ENCODE data around the gene RAB5A. TPM values are rescaled to one million over a fixed set of nuclear protein-coding genes. Genes with fewer than 3 reads are reported as not detected.
"Not testable (repeated sequence)": the region's sequence is repeated elsewhere in the genome, so short reads cannot be mapped to it uniquely, and the experiment has no call there.

RAB5A gene
- total and polyA plus RNA-seq, 2 experiments from 2014 or later = 78.9 to 94.9 TPM

DNA sequence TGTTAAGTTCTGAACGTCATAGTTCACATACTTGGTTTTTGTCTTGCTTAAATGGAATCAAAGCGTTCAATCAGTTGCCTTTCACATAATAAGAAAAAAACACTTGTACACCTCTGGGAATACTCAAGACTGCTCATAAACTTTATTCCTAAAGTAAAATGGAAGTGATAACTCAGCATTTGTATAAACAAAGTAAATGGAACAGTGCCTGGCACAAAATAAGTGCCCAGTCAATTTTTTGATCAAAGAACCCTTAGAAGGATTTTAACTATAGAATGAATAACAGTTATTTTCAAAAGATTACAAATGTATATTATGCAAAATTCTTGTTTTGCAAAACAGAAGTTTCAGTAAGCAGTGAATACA, 1.3 kb downstream of the RAB5A start:
- no peaks in the 10 kb centered on the region for H3K9me3 ChIP-seq (ENCODE audit: low read depth)
- in situ Hi-C loops (cut with MboI) = no loop called here
- peak overlapping the region; percentile 85 for H3K4me3 ChIP-seq
- peaks cover 30% of the 10 kb centered on the region for H3K4me1 ChIP-seq (ENCODE audit: insufficient read depth)
- peak overlapping the region; percentile 96 for H3K9ac ChIP-seq
- peak overlapping the region; percentile 93 for H3K4me2 ChIP-seq (ENCODE audit: unreplicated experiment)
- H3K36me3 ChIP-seq (ENCODE audit: low read depth) = peaks cover 5% of the 10 kb centered on the region; the same call in 1 of the 2 replicates
- peaks cover 14% of the 10 kb centered on the region; the same call in 1 of the 2 replicates for H3F3A ChIP-seq (ENCODE audit: insufficient read depth)
- H2AFZ ChIP-seq = no peak overlapping the region
- TF ChIP-seq EZH2 (IDR thresholded peaks at IDR 0.05; ENCODE audit: insufficient read depth, poor library complexity, severe bottlenecking) (no peak), EZH2phosphoT487 (IDR thresholded peaks at IDR 0.05; ENCODE audit: insufficient read depth, low read depth) (no peak)
- no peak for DNase-seq
- H4K20me1 ChIP-seq (ENCODE audit: insufficient read depth) = peaks cover 9% of the 10 kb centered on the region; the same call in 1 of the 2 replicates
- H3K9me2 ChIP-seq (ENCODE audit: insufficient read depth) = no peaks in the 10 kb centered on the region
- peaks cover 59% of the 10 kb centered on the region for H3K79me2 ChIP-seq (ENCODE audit: insufficient read depth)
- WGBS, 2 experiments (ENCODE audit: low coverage in 1 of 2, low lambda C conversion rate in 2 of 2, missing lambda C conversion rate in 2 of 2) = 0 to 3% methylated on average over 2 of the region's 2 CpGs
- H3K27me3 ChIP-seq (replicated peaks; ENCODE audit: insufficient read depth) = no peaks in the 10 kb centered on the region
- H3K27ac ChIP-seq = peak overlapping the region; percentile 91

DNA sequence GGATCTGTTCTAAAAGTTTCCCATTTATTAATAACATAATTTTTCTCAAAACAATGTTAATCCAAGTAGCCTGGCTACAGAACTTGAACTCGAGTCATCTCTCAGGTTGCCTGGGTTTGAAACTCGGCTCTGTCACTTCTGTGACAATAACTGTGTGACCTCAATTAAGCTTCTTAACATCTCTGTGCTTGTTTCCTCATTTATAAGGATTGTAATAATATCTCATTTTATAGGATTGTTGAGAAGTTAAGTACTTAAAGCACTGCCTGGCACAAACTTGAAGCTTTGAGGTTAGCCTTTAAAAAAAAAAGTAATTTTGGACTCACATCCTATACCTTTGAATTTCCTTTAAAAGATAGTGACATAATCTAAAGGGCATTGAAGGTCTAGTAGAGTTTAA, 3.4 kb downstream of the RAB5A start:
- Histone ChIP-seq H3K4me2 (ENCODE audit: unreplicated experiment) (peak overlapping the region; percentile 93), H3K4me1 (ENCODE audit: insufficient read depth) (peaks cover 23% of the 10 kb centered on the region), H3K27ac (no peak overlapping the region), H3K79me2 (ENCODE audit: insufficient read depth) (peaks cover 80% of the 10 kb centered on the region), H3K9me2 (ENCODE audit: insufficient read depth) (no peaks in the 10 kb centered on the region), H3K9me3 (ENCODE audit: low read depth) (no peaks in the 10 kb centered on the region), H3K4me3 (peak overlapping the region; percentile 85), H3K9ac (peak overlapping the region; percentile 96; the same call in 1 of the 2 replicates), H3F3A (ENCODE audit: insufficient read depth) (peaks cover 14% of the 10 kb centered on the region), H2AFZ (no peak overlapping the region), H3K27me3 (replicated peaks; ENCODE audit: insufficient read depth) (no peaks in the 10 kb centered on the region), H3K36me3 (ENCODE audit: low read depth) (peaks cover 22% of the 10 kb centered on the region), H4K20me1 (ENCODE audit: insufficient read depth) (peaks cover 9% of the 10 kb centered on the region; the same call in 1 of the 2 replicates)
- in situ Hi-C loops (cut with MboI) = no loop called here
- no peak for DNase-seq
- TF ChIP-seq EZH2 (IDR thresholded peaks at IDR 0.05; ENCODE audit: insufficient read depth, poor library complexity, severe bottlenecking) (no peak), EZH2phosphoT487 (IDR thresholded peaks at IDR 0.05; ENCODE audit: insufficient read depth, low read depth) (no peak)
- WGBS, 2 experiments (ENCODE audit: low coverage in 1 of 2, low lambda C conversion rate in 2 of 2, missing lambda C conversion rate in 2 of 2) = 30 to 34% methylated on average over 2 of the region's 2 CpGs

DNA sequence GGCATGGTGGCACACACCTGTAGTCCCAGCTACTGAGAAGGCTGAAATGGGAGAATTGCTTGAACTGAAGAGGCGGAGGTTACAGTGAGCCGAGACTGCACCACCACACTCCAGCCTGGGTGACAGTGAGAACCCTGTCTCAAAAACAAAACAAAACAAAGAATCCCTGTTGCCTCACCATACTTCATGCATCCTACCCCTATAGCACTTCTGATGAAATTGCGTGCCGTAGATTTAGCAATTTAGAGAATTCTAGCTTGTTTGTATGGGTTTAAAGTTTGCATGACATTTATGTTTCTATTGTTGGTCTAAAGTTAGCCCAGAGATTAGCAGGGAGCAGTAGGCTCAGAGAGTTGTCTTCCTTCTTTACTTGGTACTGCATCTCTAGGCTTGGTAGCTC, 7.8 kb downstream of the RAB5A start:
- WGBS, 2 experiments (ENCODE audit: low coverage in 1 of 2, low lambda C conversion rate in 2 of 2, missing lambda C conversion rate in 2 of 2) = 98% methylated on average over 4 of the region's 4 CpGs
- Histone ChIP-seq H3K9me3 (ENCODE audit: low read depth) (no peaks in the 10 kb centered on the region), H4K20me1 (ENCODE audit: insufficient read depth) (peaks cover 5% of the 10 kb centered on the region; the same call in 1 of the 2 replicates)

DNA sequence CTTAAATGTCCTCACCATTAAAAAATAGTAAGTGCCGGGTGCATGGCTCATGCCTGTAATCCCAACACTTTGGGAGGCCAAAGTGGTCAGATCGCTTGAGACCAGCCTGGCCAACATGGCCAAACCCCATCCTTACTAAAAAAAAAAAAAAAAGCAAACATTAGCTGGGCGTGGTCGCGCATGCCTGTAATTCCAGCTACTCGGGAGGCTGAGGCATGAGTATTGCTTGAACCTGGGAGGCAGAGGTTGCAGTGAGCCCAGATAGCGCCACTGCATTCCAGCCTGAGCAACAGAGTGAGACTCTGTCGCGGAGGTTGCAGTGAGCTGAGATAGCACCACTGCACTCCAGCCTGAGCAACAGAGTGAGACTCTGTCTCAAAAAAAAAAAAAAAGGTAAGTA, 10.5 kb downstream of the RAB5A start:
- H3K9me2 ChIP-seq (ENCODE audit: insufficient read depth); H3K9ac ChIP-seq; H3K27me3 ChIP-seq (replicated peaks; ENCODE audit: insufficient read depth); H3F3A ChIP-seq (ENCODE audit: insufficient read depth); H3K27ac ChIP-seq; DNase-seq; in situ Hi-C loops (cut with MboI); H3K4me3 ChIP-seq; H3K9me3 ChIP-seq (ENCODE audit: low read depth); H3K4me1 ChIP-seq (ENCODE audit: insufficient read depth); H3K4me2 ChIP-seq (ENCODE audit: unreplicated experiment); H2AFZ ChIP-seq; H4K20me1 ChIP-seq (ENCODE audit: insufficient read depth): not testable (repeated sequence)
- Histone ChIP-seq H3K79me2 (ENCODE audit: insufficient read depth) (peaks cover 100% of the 10 kb centered on the region), H3K36me3 (ENCODE audit: low read depth) (peaks cover 28% of the 10 kb centered on the region)
- 91% methylated on average over 9 of the region's 9 CpGs for WGBS, 2 experiments (ENCODE audit: low coverage in 1 of 2, low lambda C conversion rate in 2 of 2, missing lambda C conversion rate in 2 of 2)

More for the DNA sequence above, 7.8 kb downstream of the RAB5A start:
- no peak for DNase-seq
- H3K4me2 ChIP-seq (ENCODE audit: unreplicated experiment) = no peak overlapping the region
- no peaks in the 10 kb centered on the region; the same call in 1 of the 2 replicates for H3F3A ChIP-seq (ENCODE audit: insufficient read depth)
- TF ChIP-seq EZH2phosphoT487 (IDR thresholded peaks at IDR 0.05; ENCODE audit: insufficient read depth, low read depth) = no peak
- no peak for TF ChIP-seq EZH2 (IDR thresholded peaks at IDR 0.05; ENCODE audit: insufficient read depth, poor library complexity, severe bottlenecking)
- no peak overlapping the region for H3K9ac ChIP-seq
- no peak overlapping the region for H3K4me3 ChIP-seq
- H3K36me3 ChIP-seq (ENCODE audit: low read depth) = peaks cover 33% of the 10 kb centered on the region
- H3K27me3 ChIP-seq (replicated peaks; ENCODE audit: insufficient read depth) = no peaks in the 10 kb centered on the region
- no peaks in the 10 kb centered on the region for H3K9me2 ChIP-seq (ENCODE audit: insufficient read depth)
- H3K27ac ChIP-seq = no peak overlapping the region
- H3K4me1 ChIP-seq (ENCODE audit: insufficient read depth) = peaks cover 4% of the 10 kb centered on the region
- H2AFZ ChIP-seq = no peak overlapping the region
- H3K79me2 ChIP-seq (ENCODE audit: insufficient read depth) = peaks cover 100% of the 10 kb centered on the region
- in situ Hi-C loops (cut with MboI) = no loop called here

DNA sequence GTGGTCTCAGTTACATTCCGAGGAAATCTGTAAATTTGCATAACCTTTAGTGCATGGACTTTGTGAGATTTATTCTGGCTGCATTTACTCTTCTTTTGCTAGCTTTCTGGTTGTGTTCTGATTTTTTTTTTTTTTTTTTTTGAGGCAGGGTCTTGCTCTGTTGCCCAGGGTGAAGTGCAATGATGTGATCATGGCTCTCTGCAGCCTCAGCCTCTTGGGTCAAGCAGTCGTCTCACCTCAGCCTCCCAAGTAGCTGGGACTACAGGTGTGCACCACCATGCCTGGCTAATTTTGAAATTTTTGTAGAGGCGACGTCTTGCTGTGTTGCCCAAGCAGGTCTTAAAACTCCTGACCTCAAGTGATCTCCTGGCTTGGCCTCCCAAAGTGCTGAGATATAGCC, 12.6 kb downstream of the RAB5A start:
- in situ Hi-C loops (cut with MboI) = no loop called here
- no peak for TF ChIP-seq EZH2 (IDR thresholded peaks at IDR 0.05; ENCODE audit: insufficient read depth, poor library complexity, severe bottlenecking)
- TF ChIP-seq EZH2phosphoT487 (IDR thresholded peaks at IDR 0.05; ENCODE audit: insufficient read depth, low read depth) = no peak
- H4K20me1 ChIP-seq (ENCODE audit: insufficient read depth) = peaks cover 3% of the 10 kb centered on the region; the same call in 1 of the 2 replicates

More for the DNA sequence above, 12.6 kb downstream of the RAB5A start:
- Histone ChIP-seq H3K4me2 (ENCODE audit: unreplicated experiment) (no peak overlapping the region), H3K27ac (no peak overlapping the region), H3K36me3 (ENCODE audit: low read depth) (peaks cover 22% of the 10 kb centered on the region), H3K9me2 (ENCODE audit: insufficient read depth) (no peaks in the 10 kb centered on the region), H3F3A (ENCODE audit: insufficient read depth) (no peaks in the 10 kb centered on the region; the same call in 1 of the 2 replicates), H2AFZ (no peak overlapping the region), H3K79me2 (ENCODE audit: insufficient read depth) (peaks cover 100% of the 10 kb centered on the region), H3K9me3 (ENCODE audit: low read depth) (no peaks in the 10 kb centered on the region), H3K4me1 (ENCODE audit: insufficient read depth) (no peaks in the 10 kb centered on the region), H3K9ac (no peak overlapping the region), H3K4me3 (no peak overlapping the region), H3K27me3 (replicated peaks; ENCODE audit: insufficient read depth) (no peaks in the 10 kb centered on the region)
- WGBS, 2 experiments (ENCODE audit: low coverage in 1 of 2, low lambda C conversion rate in 2 of 2, missing lambda C conversion rate in 2 of 2) = 71 to 75% methylated on average over 4 of the region's 4 CpGs
- DNase-seq = no peak
